Esophagus (tissue), 2 donors: Measurements from ENCODE around the gene OTOP2. TPM values are rescaled to one million over a fixed set of nuclear protein-coding genes. Genes with fewer than 3 reads are reported as not detected.
A peak's percentile ranks its signal among the peaks of the same experiment; 100 is the strongest.

Experiments
- H3K27ac ChIP-seq, 2 donors: one replicate each; pipeline ENCODE4 v1.5.1; 2013; ENCODE audit warnings: low read depth in 2 of 2, mild to moderate bottlenecking in 2 of 2, inconsistent platforms in 1 of 2, low read length in 1 of 2, moderate library complexity in 1 of 2
- H3K27me3 ChIP-seq, 2 donors: one replicate each; pipeline ENCODE4 v1.6.1; 2013; ENCODE audit warnings: low read length in 2 of 2, control low read depth in 1 of 2, mild to moderate bottlenecking in 1 of 2; ENCODE audit not compliant: insufficient read depth in 2 of 2, control insufficient read depth in 1 of 2
- H3K36me3 ChIP-seq, 2 donors: one replicate each; pipeline ENCODE4 v1.6.1; 2013; ENCODE audit warnings: low read length in 1 of 2; ENCODE audit not compliant: control insufficient read depth in 2 of 2, insufficient read depth in 2 of 2
- H3K4me1 ChIP-seq, 2 donors: one replicate each; pipeline ENCODE4 v1.6.1; 2013; ENCODE audit warnings: low read length in 1 of 2; ENCODE audit not compliant: control insufficient read depth in 2 of 2, insufficient read depth in 2 of 2
- H3K4me3 ChIP-seq, 2 donors: one replicate each; pipeline ENCODE4 v1.5.1; 2013; ENCODE audit warnings: low read length in 2 of 2, mild to moderate bottlenecking in 2 of 2, low read depth in 1 of 2, moderate library complexity in 1 of 2
- H3K9me3 ChIP-seq, 2 donors: one replicate each; pipeline ENCODE4 v1.6.1; 2013; ENCODE audit warnings: mild to moderate bottlenecking in 2 of 2, low read depth in 1 of 2, low read length in 1 of 2, moderate library complexity in 1 of 2; ENCODE audit not compliant: control insufficient read depth in 2 of 2, insufficient read depth in 1 of 2
- WGBS, 2 donors: extraction: QIAGEN DNeasy Blood & Tissue Kit; methylation state at CpG; one replicate each; pipeline ENCODE4 v1.1.7; 2013; 5-methylcytosine and 5-hydroxymethylcytosine counted together
- polyA plus RNA-seq, 2 donors: library from polyadenylated mRNA; stranded (reverse); fragments of 200-250 nt; gene quantifications; one replicate each; pipeline ENCODE4 v1.2.3, GENCODE V29; 2013
- donor health status: healthy with polysubstance abuse.
- donor health status: Bipolar disorder and iron deficiency.

The OTOP2 gene
- polyA plus RNA-seq, 2 donors: 0.61 to 0.77 TPM

GRCh38 chr17:74922172-74922571 lies 1.9 kb upstream of the OTOP2 start:
- Histone ChIP-seq H3K27me3 (peaks cover 0 to 2% of the 10 kb centered on the region in 2 donors), H3K27ac (no peak overlapping the region), H3K4me1 (peaks cover 0 to 20% of the 10 kb centered on the region in 2 donors), H3K4me3 (peak overlapping the region in 1 of 2 donors; percentile 47), H3K36me3 (peaks cover 0 to 3% of the 10 kb centered on the region in 2 donors), H3K9me3 (peaks cover 0 to 5% of the 10 kb centered on the region in 2 donors)
- WGBS, 2 donors: 33 to 37% methylated on average over 6 of the region's 6 CpGs

- 5% methylated on average over 51 to 57 of the region's 57 CpGs for WGBS, 2 donors
- Histone ChIP-seq H3K4me1 (peaks cover 0 to 24% of the 10 kb centered on the region in 2 donors), H3K4me3 (peak within 1 kb of the TSS; percentile 39 to 47), H3K9me3 (peaks cover 0 to 5% of the 10 kb centered on the region in 2 donors), H3K27me3 (peaks cover 0 to 2% of the 10 kb centered on the region in 2 donors), H3K36me3 (peaks cover 0 to 3% of the 10 kb centered on the region in 2 donors), H3K27ac (no peak within 1 kb of the TSS)
These were observed 1.2 kb upstream of the OTOP2 start, which contains the start of gene USH1G for GRCh38 chr17:74922694-74923537. Gene USH1G (minus strand): TSS chr17:74923255. CDS start chr17:74923073, 182 bp downstream.

DNA sequence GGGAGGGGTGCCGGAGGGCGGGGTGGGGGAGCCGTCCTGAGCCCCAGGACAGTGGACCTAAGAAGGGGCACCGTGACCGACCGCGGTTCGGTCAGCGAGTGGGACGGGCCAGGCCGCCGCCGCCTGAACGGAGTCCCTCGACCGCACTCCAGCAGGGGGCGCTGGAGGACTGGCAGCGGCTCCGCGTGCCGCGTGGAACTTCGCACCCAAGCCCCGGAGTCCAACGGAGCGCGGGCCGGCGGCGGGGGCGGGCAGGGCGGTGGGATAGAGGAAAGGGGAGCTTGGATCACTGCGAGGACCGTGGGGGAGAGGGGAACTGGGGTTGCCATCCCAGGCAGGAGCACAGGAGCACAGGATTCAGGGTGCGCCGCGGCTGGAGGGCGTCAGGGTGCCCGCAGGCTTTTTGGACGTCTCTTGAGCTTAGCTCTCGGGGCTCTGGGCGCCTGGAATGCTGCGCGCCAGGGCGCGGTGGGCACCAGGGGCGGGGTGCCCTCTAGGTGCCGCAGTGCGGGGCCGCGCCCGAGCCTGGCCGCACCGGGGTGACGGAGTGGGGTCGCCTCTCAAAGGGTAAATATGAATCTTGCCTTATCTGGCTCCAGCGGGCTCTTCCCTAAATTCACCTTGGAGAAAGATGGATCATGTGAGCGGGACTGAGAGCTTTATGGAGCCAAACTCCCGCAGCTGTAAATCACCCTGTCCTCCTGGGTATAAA lies 379 bp upstream of the OTOP2 start:
- Histone ChIP-seq H3K27ac (no peak overlapping the region), H3K36me3 (peaks cover 0 to 3% of the 10 kb centered on the region in 2 donors)

GRCh38 chr17:74925242-74925641 lies 1.2 kb downstream of the OTOP2 start:
- Histone ChIP-seq H3K4me3 (no peak overlapping the region), H3K27me3 (peaks cover 0 to 2% of the 10 kb centered on the region in 2 donors), H3K27ac (no peak overlapping the region), H3K36me3 (peaks cover 0 to 1% of the 10 kb centered on the region in 2 donors), H3K4me1 (peaks cover 0 to 27% of the 10 kb centered on the region in 2 donors), H3K9me3 (peaks cover 0 to 2% of the 10 kb centered on the region in 2 donors)
- 77% methylated on average over 3 of the region's 3 CpGs for WGBS, 2 donors

More for the DNA sequence above, 379 bp upstream of the OTOP2 start:
- 3 to 5% methylated on average over 52 to 59 of the region's 59 CpGs for WGBS, 2 donors
- peaks cover 0 to 5% of the 10 kb centered on the region in 2 donors for H3K9me3 ChIP-seq
- H3K4me1 ChIP-seq: peaks cover 0 to 26% of the 10 kb centered on the region in 2 donors
- H3K4me3 ChIP-seq: peak overlapping the region; percentile 39 to 47
- H3K27me3 ChIP-seq: peaks cover 0 to 2% of the 10 kb centered on the region in 2 donors

- H3K36me3 ChIP-seq: no peaks in the 10 kb centered on the region
- peaks cover 0 to 2% of the 10 kb centered on the region in 2 donors for H3K27me3 ChIP-seq
- 56 to 63% methylated on average over 6 of the region's 6 CpGs for WGBS, 2 donors
- no peak overlapping the region for H3K4me3 ChIP-seq
- peaks cover 0 to 21% of the 10 kb centered on the region in 2 donors for H3K4me1 ChIP-seq
- peaks cover 0 to 3% of the 10 kb centered on the region in 2 donors for H3K9me3 ChIP-seq
- H3K27ac ChIP-seq: peak overlapping the region; percentile 45 to 70
These were observed 4.7 kb downstream of the OTOP2 start for GRCh38 chr17:74928786-74929185.

DNA sequence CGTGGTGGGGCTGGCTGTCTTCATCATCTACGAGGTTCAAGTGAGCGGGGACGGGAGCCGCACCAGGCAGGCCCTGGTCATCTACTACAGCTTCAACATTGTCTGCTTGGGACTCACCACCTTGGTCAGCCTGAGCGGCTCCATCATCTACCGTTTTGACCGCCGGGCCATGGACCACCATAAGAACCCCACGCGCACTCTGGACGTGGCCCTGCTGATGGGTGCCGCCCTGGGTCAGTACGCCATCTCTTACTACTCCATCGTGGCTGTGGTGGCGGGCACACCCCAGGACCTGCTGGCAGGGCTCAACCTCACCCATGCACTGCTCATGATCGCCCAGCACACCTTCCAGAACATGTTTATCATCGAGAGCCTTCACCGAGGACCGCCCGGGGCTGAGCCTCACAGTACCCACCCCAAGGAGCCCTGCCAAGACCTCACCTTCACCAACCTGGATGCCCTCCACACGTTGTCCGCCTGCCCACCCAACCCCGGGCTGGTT lies 6.5 kb downstream of the OTOP2 start:
- H3K27ac ChIP-seq: no peak overlapping the region
- H3K36me3 ChIP-seq: no peaks in the 10 kb centered on the region
- WGBS, 2 donors: 88 to 89% methylated on average over 24 of the region's 24 CpGs
- H3K27me3 ChIP-seq: no peaks in the 10 kb centered on the region
- H3K4me1 ChIP-seq: peaks cover 0 to 19% of the 10 kb centered on the region in 2 donors
- H3K4me3 ChIP-seq: no peak overlapping the region
- peaks cover 0 to 3% of the 10 kb centered on the region in 2 donors for H3K9me3 ChIP-seq

GRCh38 chr17:74935048-74935447 lies 11.0 kb downstream of the OTOP2 start:
- no peaks in the 10 kb centered on the region for H3K27me3 ChIP-seq
- WGBS, 2 donors: 71 to 80% methylated on average over 3 of the region's 3 CpGs
- no peaks in the 10 kb centered on the region for H3K36me3 ChIP-seq
- peaks cover 0 to 3% of the 10 kb centered on the region in 2 donors for H3K9me3 ChIP-seq
- peak overlapping the region; percentile 51 to 52 for H3K4me3 ChIP-seq
- peaks cover 0 to 21% of the 10 kb centered on the region in 2 donors for H3K4me1 ChIP-seq
- no peak overlapping the region for H3K27ac ChIP-seq

DNA sequence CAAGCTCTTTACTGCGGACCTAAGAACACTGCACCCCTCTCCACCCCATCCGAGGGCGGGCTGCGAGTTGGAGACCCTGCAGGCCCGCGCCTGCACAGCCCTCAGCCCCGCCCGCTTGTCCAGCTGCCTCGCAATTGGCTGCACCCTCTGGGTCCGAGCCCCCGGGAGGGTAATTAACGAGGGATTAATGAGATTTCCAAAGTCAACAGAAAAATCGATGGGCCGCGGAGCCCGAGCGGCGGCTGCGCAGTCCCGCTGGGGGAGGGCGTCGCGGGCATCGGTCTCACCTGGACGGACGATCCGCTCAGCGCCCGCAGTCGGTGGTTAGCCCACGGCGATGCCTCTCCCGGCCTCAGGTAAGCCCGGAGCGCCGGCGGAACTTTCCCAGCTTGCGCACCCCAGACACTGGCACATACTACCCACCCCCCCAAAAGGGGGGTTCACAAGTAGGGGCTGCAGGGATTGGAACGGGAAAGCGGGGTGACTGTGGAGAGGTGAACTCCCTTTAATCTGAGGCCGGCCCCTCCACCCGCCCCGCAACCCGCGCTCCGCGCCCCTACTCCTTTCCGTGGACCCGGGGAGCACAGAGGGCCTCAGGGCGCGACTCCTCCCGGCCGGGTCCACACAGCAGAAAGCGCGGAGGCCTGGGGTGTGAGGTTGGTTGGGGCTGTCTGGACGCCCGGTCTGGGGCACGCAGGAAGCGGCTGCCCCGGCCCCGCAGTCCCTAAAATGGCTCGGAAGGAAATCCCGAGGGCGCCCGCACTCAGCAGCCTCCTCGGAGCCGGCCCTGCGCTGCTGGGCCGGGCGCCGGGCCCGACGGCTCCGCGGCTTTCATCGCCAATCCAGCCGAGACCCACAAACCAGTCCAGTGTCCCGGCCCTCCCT lies 11.8 kb downstream of the OTOP2 start, which contains the start of gene OTOP3:
TSS of gene OTOP3 (plus strand) at position 314 of the 885 bp plus-strand sequence. CDS start at position 338, 24 bp downstream.
- no peaks in the 10 kb centered on the region for H3K27me3 ChIP-seq
- no peaks in the 10 kb centered on the region for H3K36me3 ChIP-seq
- H3K4me3 ChIP-seq: peak within 1 kb of the TSS; percentile 51 to 52
- no peaks in the 10 kb centered on the region for H3K9me3 ChIP-seq
- peaks cover 0 to 13% of the 10 kb centered on the region in 2 donors for H3K4me1 ChIP-seq
- 3% methylated on average over 74 to 78 of the region's 78 CpGs for WGBS, 2 donors
- H3K27ac ChIP-seq: peak within 1 kb of the TSS; percentile 29 to 52
